ENCODE measurements around the gene POR. TPM values are rescaled to one million over a fixed set of nuclear protein-coding genes. Genes with fewer than 3 reads are reported as not detected.

Gene POR
- total RNA-seq, 1 experiment from 2014 or later, result 99.3 TPM

- H3K27ac ChIP-seq (ENCODE audit: low read depth, low read length, poor library complexity, severe bottlenecking), result no peak overlapping the region
- H3K27me3 ChIP-seq (replicated peaks; ENCODE audit: insufficient read depth, low read depth, low read length, poor library complexity), result no peaks in the 10 kb centered on the region
- peaks cover 8% of the 10 kb centered on the region for H3K36me3 ChIP-seq (ENCODE audit: insufficient read depth, low read length, poor library complexity, severe bottlenecking)
- ChIA-PET CTCF (no interaction called here), POLR2A (ENCODE audit: low non-redundant PET) (no interaction called here)
- no TSS peak for BruUV-seq (replicated peaks)
- no peak overlapping the region for H3K4me3 ChIP-seq (ENCODE audit: low read depth, low read length, poor library complexity, severe bottlenecking)
- no peaks in the 10 kb centered on the region for H3K4me1 ChIP-seq (ENCODE audit: insufficient read depth, low read length, poor library complexity, severe bottlenecking)
- TF ChIP-seq, protein P1, sequence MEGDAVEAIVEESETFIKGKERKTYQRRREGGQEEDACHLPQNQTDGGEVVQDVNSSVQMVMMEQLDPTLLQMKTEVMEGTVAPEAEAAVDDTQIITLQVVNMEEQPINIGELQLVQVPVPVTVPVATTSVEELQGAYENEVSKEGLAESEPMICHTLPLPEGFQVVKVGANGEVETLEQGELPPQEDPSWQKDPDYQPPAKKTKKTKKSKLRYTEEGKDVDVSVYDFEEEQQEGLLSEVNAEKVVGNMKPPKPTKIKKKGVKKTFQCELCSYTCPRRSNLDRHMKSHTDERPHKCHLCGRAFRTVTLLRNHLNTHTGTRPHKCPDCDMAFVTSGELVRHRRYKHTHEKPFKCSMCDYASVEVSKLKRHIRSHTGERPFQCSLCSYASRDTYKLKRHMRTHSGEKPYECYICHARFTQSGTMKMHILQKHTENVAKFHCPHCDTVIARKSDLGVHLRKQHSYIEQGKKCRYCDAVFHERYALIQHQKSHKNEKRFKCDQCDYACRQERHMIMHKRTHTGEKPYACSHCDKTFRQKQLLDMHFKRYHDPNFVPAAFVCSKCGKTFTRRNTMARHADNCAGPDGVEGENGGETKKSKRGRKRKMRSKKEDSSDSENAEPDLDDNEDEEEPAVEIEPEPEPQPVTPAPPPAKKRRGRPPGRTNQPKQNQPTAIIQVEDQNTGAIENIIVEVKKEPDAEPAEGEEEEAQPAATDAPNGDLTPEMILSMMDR (conservative IDR thresholded peaks at IDR 0.05; ENCODE audit: low read depth, low read length), result no peak
- TF ChIP-seq EZH2 (IDR thresholded peaks at IDR 0.05; ENCODE audit: borderline replicate concordance, low read depth, low read length, poor library complexity, severe bottlenecking), result no peak
- DNase-seq (ENCODE audit: low spot score), result no peak
- no peaks in the 10 kb centered on the region for H3K9me3 ChIP-seq (ENCODE audit: low read depth, low read length, poor library complexity, severe bottlenecking)
- intact Hi-C loops (cut with micrococcal nuclease; ENCODE audit: unreplicated experiment), result no loop called here
These were observed 53.1 kb downstream of the POR start for GRCh38 chr7:75968012-75968411.

DNA sequence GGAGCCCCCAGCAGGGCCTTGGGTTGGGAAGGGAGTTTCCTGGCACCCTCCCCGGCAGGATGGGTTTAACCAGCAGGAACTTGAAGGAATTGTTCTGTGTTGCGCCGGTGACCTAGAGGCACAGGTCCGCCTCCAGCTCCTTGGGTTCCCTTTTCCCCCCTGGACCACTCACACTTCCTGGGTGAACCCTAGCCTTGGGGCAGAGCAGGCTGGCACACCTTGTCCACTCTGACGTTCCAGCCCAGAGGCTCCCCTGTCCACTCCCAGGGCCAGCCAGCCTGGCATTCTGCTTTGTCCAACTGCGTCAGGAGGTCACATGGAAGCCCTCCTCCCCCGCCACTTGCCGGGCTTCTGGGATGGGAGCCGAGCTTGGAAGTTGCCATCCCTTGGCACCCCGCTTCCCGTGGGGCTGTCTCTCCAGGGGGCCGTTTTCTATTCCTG lies 53.6 kb downstream of the POR start:
- POLR2A ChIA-PET (ENCODE audit: low non-redundant PET), result no interaction called here
- Histone ChIP-seq H3K4me1 (ENCODE audit: insufficient read depth, low read length, poor library complexity, severe bottlenecking) (no peaks in the 10 kb centered on the region), H3K9me3 (ENCODE audit: low read depth, low read length, poor library complexity, severe bottlenecking) (no peaks in the 10 kb centered on the region), H3K36me3 (ENCODE audit: insufficient read depth, low read length, poor library complexity, severe bottlenecking) (peaks cover 8% of the 10 kb centered on the region), H3K27ac (ENCODE audit: low read depth, low read length, poor library complexity, severe bottlenecking) (no peak overlapping the region), H3K4me3 (ENCODE audit: low read depth, low read length, poor library complexity, severe bottlenecking) (no peak overlapping the region), H3K27me3 (replicated peaks; ENCODE audit: insufficient read depth, low read depth, low read length, poor library complexity) (no peaks in the 10 kb centered on the region)
- CTCF ChIA-PET, result no interaction called here
- no peak for TF ChIP-seq EZH2 (IDR thresholded peaks at IDR 0.05; ENCODE audit: borderline replicate concordance, low read depth, low read length, poor library complexity, severe bottlenecking)
- TF ChIP-seq, protein P1 (conservative IDR thresholded peaks at IDR 0.05; ENCODE audit: low read depth, low read length), result no peak
- intact Hi-C loops (cut with micrococcal nuclease; ENCODE audit: unreplicated experiment), result no loop called here
- no peak for DNase-seq (ENCODE audit: low spot score)
- BruUV-seq (replicated peaks), result no TSS peak

- TF ChIP-seq, protein P1 (conservative IDR thresholded peaks at IDR 0.05; ENCODE audit: low read depth, low read length), result no peak
- no peak for TF ChIP-seq EZH2 (IDR thresholded peaks at IDR 0.05; ENCODE audit: borderline replicate concordance, low read depth, low read length, poor library complexity, severe bottlenecking)
- Histone ChIP-seq H3K9me3 (ENCODE audit: low read depth, low read length, poor library complexity, severe bottlenecking) (no peaks in the 10 kb centered on the region), H3K27me3 (replicated peaks; ENCODE audit: insufficient read depth, low read depth, low read length, poor library complexity) (no peaks in the 10 kb centered on the region), H3K4me1 (ENCODE audit: insufficient read depth, low read length, poor library complexity, severe bottlenecking) (no peaks in the 10 kb centered on the region), H3K36me3 (ENCODE audit: insufficient read depth, low read length, poor library complexity, severe bottlenecking) (peaks cover 8% of the 10 kb centered on the region), H3K27ac (ENCODE audit: low read depth, low read length, poor library complexity, severe bottlenecking) (no peak overlapping the region), H3K4me3 (ENCODE audit: low read depth, low read length, poor library complexity, severe bottlenecking) (no peak overlapping the region)
- no TSS peak for BruUV-seq (replicated peaks)
- CTCF ChIA-PET, result no interaction called here
- intact Hi-C loops (cut with micrococcal nuclease; ENCODE audit: unreplicated experiment), result no loop called here
- no peak for DNase-seq (ENCODE audit: low spot score)
- POLR2A ChIA-PET (ENCODE audit: low non-redundant PET), result no interaction called here
These were observed 54.2 kb downstream of the POR start for GRCh38 chr7:75969182-75969581.

All from A673 (cell line).